ENCODE data around the gene HERC3. TPM values are rescaled to one million over a fixed set of nuclear protein-coding genes. Genes with fewer than 3 reads are reported as not detected.

HERC3 gene
- total and polyA plus RNA-seq, 12 donors = 3.4 to 40.1 (median 26.5) TPM

GRCh38 chr4:88757067-88757466, 164.8 kb downstream of the HERC3 start:
- no peaks in the 10 kb centered on the region for H3K36me3 ChIP-seq (replicated peaks in 1 of 2)
- peaks cover 9 to 29% of the 10 kb centered on the region in 2 donors for H3K4me1 ChIP-seq (replicated peaks in 1 of 2)
- H3K27ac ChIP-seq = no peak overlapping the region
- no peaks in the 10 kb centered on the region for H3K9me3 ChIP-seq (replicated peaks in 1 of 3)
- DNase-seq = no peak
- TF ChIP-seq CTCF (IDR thresholded peaks at IDR 0.05) (no peak), POLR2A (IDR thresholded peaks at IDR 0.05) (no peak)
- no peaks in the 10 kb centered on the region for H3K27me3 ChIP-seq
- intact Hi-C loops (cut with DNase I) = no loop called here
- H3K4me3 ChIP-seq = no peak overlapping the region

GRCh38 chr4:88757776-88758175, 165.5 kb downstream of the HERC3 start:
- no peak overlapping the region for H3K27ac ChIP-seq
- intact Hi-C loops (cut with DNase I) = no loop called here

More at GRCh38 chr4:88757776-88758175, 165.5 kb downstream of the HERC3 start:
- H3K4me3 ChIP-seq = no peak overlapping the region
- H3K9me3 ChIP-seq (replicated peaks in 1 of 3) = no peaks in the 10 kb centered on the region
- no peaks in the 10 kb centered on the region for H3K27me3 ChIP-seq
- WGBS, 4 donors = 83 to 92% (median 88%) methylated on average over 6 of the region's 6 CpGs
- H3K4me1 ChIP-seq (replicated peaks in 1 of 2) = peaks cover 9 to 29% of the 10 kb centered on the region in 2 donors
- TF ChIP-seq POLR2A (IDR thresholded peaks at IDR 0.05) (no peak), CTCF (IDR thresholded peaks at IDR 0.05) (no peak)
- H3K36me3 ChIP-seq (replicated peaks in 1 of 2) = peaks cover 0 to 5% of the 10 kb centered on the region in 2 donors
- no peak for DNase-seq

Small RNA genes lying within 50 kb of the gene (small RNA-seq; reads per million reads assigned to genes)
- gene RF02115 = 0 reads per million in 2 donors
- 0.33 to 1.1 reads per million in 2 donors for gene RNU6-33P

Other genes with a start within 250 kb of the HERC3 start
- gene HERC6, start 213.6 kb upstream of the HERC3 start, total RNA-seq = 10 to 100 TPM in 6 of 9 donors, 1 to 10 TPM in 3; 4.1 to 15.9 (median 12.4) TPM
- gene HERC6, start 213.6 kb upstream of the HERC3 start, polyA plus RNA-seq = 10 to 100 TPM in 1 of 3 donors, 1 to 10 TPM in 2; 3.8 to 12.2 (median 6.8) TPM
- gene HERC5, start 135.4 kb upstream of the HERC3 start, total RNA-seq = 1 to 10 TPM; 3.3 to 9.9 (median 7.0) TPM
- gene HERC5, start 135.4 kb upstream of the HERC3 start, polyA plus RNA-seq = 1 to 10 TPM; 4.4 to 6.3 (median 4.7) TPM
- 100 to 1,000 TPM in 3 of 9 donors, 10 to 100 TPM in 6; 76.5 to 159 (median 87.7) TPM for gene PYURF, start 68.7 kb upstream of the HERC3 start, total RNA-seq
- gene PYURF, start 68.7 kb upstream of the HERC3 start, polyA plus RNA-seq = 10 to 100 TPM; 69.2 to 97.3 (median 74.8) TPM
- gene NAP1L5, start 105.3 kb downstream of the HERC3 start, total RNA-seq = 10 to 100 TPM in 7 of 9 donors, 1 to 10 TPM in 2; 5.0 to 38.0 (median 13.0) TPM
- 10 to 100 TPM; 13.2 to 57.6 (median 24.9) TPM for gene NAP1L5, start 105.3 kb downstream of the HERC3 start, polyA plus RNA-seq